Neural cell (in vitro differentiated cells): ENCODE measurements around the gene MAPK10. TPM values are rescaled to one million over a fixed set of nuclear protein-coding genes. Genes with fewer than 3 reads are reported as not detected.

ENCODE experiments used
- H2AFZ ChIP-seq: fragments of 200-600, 300-800 bp; sonication (generic), shearing (Covaris generic); 2 replicates; pipeline ENCODE4 v1.6.0; 2014; ENCODE audit warnings: low read depth, mild to moderate bottlenecking, antibody characterized with exemption, low read length, moderate library complexity
- H3F3A ChIP-seq: fragments of 200-600 bp; shearing (Covaris generic); 2 replicates; pipeline ENCODE4 v1.6.1; 2016; ENCODE audit warnings: mild to moderate bottlenecking, moderate library complexity, mixed read lengths, antibody characterized with exemption, low read length; ENCODE audit not compliant: insufficient read depth, poor library complexity, severe bottlenecking
- H3K27ac ChIP-seq: fragments of 200-600, 300-800 bp; sonication (generic), shearing (Covaris generic); 2 replicates; pipeline ENCODE4 v1.5.1; 2014; ENCODE audit warnings: mild to moderate bottlenecking, low read length, moderate library complexity
- H3K27me3 ChIP-seq: fragments of 300-800, 200-600 bp; sonication (generic), shearing (Covaris generic); 2 replicates; pipeline ENCODE4 v1.6.0; 2014; ENCODE audit warnings: mild to moderate bottlenecking, low read depth, low read length, moderate library complexity; ENCODE audit not compliant: insufficient read depth
- H3K36me3 ChIP-seq: fragments of 300-800, 200-600 bp; sonication (generic), shearing (Covaris generic); 2 replicates; pipeline ENCODE4 v1.5.1; 2014; ENCODE audit warnings: mild to moderate bottlenecking, antibody characterized with exemption, low read length, moderate library complexity; ENCODE audit not compliant: insufficient read depth
- H3K4me2 ChIP-seq: fragments of 300-800, 200-600 bp; sonication (generic), shearing (Covaris generic); 2 replicates; pipeline ENCODE4 v1.6.0; 2014; ENCODE audit warnings: mild to moderate bottlenecking, low read length
- H3K4me3 ChIP-seq: fragments of 300-800, 200-600 bp; sonication (generic), shearing (Covaris generic); 2 replicates; pipeline ENCODE4 v1.5.1; 2014; ENCODE audit warnings: mild to moderate bottlenecking, low read length, moderate library complexity
- H3K79me2 ChIP-seq: fragments of 200-600 bp; shearing (Covaris generic); replicated peaks from 2 replicates; pipeline ENCODE4 v1.6.0; 2014; ENCODE audit warnings: mild to moderate bottlenecking, low read length, moderate library complexity; ENCODE audit not compliant: insufficient read depth
- H3K9ac ChIP-seq: fragments of 300-800, 200-600 bp; sonication (generic), shearing (Covaris generic); 2 replicates; pipeline ENCODE4 v1.6.1; 2016; ENCODE audit warnings: mild to moderate bottlenecking, low read length, mixed read lengths
- H3K9me2 ChIP-seq: fragments of 200-600 bp; shearing (Covaris generic); 2 replicates; pipeline ENCODE4 v1.6.1; 2016; ENCODE audit warnings: mild to moderate bottlenecking, low read length, mixed read lengths; ENCODE audit not compliant: insufficient read depth
- H3K9me3 ChIP-seq: fragments of 200-600, 300-800 bp; sonication (generic), shearing (Covaris generic); 2 replicates; pipeline ENCODE4 v1.6.1; 2016; ENCODE audit warnings: mild to moderate bottlenecking, mixed run types, low read length, moderate library complexity, mixed read lengths
- H4K20me1 ChIP-seq: fragments of 200-600 bp; shearing (Covaris generic); 2 replicates; pipeline ENCODE4 v1.6.1; 2016; ENCODE audit warnings: mild to moderate bottlenecking, mixed run types; ENCODE audit not compliant: insufficient read depth
- EP300 ChIP-seq: fragments of 450-650 bp; conservative IDR thresholded peaks from 2 replicates; pipeline ENCODE4 v1.6.1; 2014; ENCODE audit warnings: antibody characterized with exemption, mild to moderate bottlenecking, moderate library complexity; ENCODE audit not compliant: poor library complexity, severe bottlenecking
- EZH2 ChIP-seq: fragments of 200-600, 300-800 bp; shearing (Covaris generic), sonication (generic); IDR thresholded peaks from 2 replicates; pipeline ENCODE4 v1.6.1; 2014; ENCODE audit warnings: antibody characterized with exemption, low read length, borderline replicate concordance, mild to moderate bottlenecking; ENCODE audit not compliant: insufficient read depth, poor library complexity, severe bottlenecking
- MXI1 ChIP-seq: fragments of 450-650 bp; conservative IDR thresholded peaks from 2 replicates; pipeline ENCODE4 v1.6.1; 2014; ENCODE audit warnings: antibody characterized with exemption, mild to moderate bottlenecking; ENCODE audit not compliant: poor library complexity, severe bottlenecking
- POLR2AphosphoS5 ChIP-seq: IDR thresholded peaks from 2 replicates; pipeline ENCODE4 v1.6.1; 2012
- RAD21 ChIP-seq: fragments of 450-650 bp; conservative IDR thresholded peaks from 2 replicates; pipeline ENCODE4 v1.6.1; 2014; ENCODE audit warnings: antibody characterized with exemption, mild to moderate bottlenecking, moderate library complexity
- SMC3 ChIP-seq: fragments of 450-650 bp; conservative IDR thresholded peaks from 2 replicates; pipeline ENCODE4 v1.6.1; 2014; ENCODE audit warnings: antibody characterized with exemption, mild to moderate bottlenecking, moderate library complexity; ENCODE audit not compliant: poor library complexity
- TAF1 ChIP-seq: IDR thresholded peaks from 2 replicates; pipeline ENCODE4 v1.6.1; 2012; ENCODE audit warnings: low read depth
- polyA plus RNA-seq: library from polyadenylated mRNA; depleted of rRNA; stranded (reverse); fragments of >200 nt; gene quantifications from 2 replicates; pipeline ENCODE4 v1.2.3, GENCODE V29; 2014
- TF ChIP-seq, protein P1 (sequence below): IDR thresholded peaks from 2 replicates; pipeline ENCODE4 v1.6.1; 2012; ENCODE audit warnings: borderline replicate concordance
- TF ChIP-seq, protein P2 (sequence below): fragments of 450-650 bp; IDR thresholded peaks from 2 replicates; pipeline ENCODE4 v1.5.1; 2014; ENCODE audit warnings: antibody characterized with exemption, mild to moderate bottlenecking, moderate library complexity; ENCODE audit not compliant: poor library complexity, severe bottlenecking

MAPK10 gene
- polyA plus RNA-seq, 1 donor from 2014 or later: 91.9 TPM

DNA sequence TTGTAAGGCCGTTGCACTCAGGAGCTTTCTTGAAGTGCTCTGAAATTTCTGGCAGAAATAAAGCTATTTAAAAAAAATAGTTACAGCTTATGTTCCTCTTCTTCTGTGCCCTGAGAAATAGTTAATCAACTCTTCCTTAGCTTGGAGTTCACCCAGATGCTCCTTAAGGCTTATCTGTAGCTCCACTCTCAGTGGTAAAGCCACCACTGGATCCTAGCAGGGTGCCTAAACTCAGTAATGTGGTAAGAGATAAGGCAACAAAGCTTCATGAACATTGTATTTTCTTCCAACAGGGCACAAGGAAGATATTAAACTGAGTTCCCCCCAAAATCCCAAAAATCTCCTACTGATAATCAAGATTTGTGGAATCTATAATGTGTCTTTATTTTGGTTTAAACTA lies 299.5 kb downstream of the MAPK10 start:
- no peak for TF ChIP-seq EP300
- TF ChIP-seq, protein P1, sequence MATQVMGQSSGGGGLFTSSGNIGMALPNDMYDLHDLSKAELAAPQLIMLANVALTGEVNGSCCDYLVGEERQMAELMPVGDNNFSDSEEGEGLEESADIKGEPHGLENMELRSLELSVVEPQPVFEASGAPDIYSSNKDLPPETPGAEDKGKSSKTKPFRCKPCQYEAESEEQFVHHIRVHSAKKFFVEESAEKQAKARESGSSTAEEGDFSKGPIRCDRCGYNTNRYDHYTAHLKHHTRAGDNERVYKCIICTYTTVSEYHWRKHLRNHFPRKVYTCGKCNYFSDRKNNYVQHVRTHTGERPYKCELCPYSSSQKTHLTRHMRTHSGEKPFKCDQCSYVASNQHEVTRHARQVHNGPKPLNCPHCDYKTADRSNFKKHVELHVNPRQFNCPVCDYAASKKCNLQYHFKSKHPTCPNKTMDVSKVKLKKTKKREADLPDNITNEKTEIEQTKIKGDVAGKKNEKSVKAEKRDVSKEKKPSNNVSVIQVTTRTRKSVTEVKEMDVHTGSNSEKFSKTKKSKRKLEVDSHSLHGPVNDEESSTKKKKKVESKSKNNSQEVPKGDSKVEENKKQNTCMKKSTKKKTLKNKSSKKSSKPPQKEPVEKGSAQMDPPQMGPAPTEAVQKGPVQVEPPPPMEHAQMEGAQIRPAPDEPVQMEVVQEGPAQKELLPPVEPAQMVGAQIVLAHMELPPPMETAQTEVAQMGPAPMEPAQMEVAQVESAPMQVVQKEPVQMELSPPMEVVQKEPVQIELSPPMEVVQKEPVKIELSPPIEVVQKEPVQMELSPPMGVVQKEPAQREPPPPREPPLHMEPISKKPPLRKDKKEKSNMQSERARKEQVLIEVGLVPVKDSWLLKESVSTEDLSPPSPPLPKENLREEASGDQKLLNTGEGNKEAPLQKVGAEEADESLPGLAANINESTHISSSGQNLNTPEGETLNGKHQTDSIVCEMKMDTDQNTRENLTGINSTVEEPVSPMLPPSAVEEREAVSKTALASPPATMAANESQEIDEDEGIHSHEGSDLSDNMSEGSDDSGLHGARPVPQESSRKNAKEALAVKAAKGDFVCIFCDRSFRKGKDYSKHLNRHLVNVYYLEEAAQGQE: no peak
- no peak for TF ChIP-seq TAF1
- TF ChIP-seq SMC3: no peak
- TF ChIP-seq, protein P2, sequence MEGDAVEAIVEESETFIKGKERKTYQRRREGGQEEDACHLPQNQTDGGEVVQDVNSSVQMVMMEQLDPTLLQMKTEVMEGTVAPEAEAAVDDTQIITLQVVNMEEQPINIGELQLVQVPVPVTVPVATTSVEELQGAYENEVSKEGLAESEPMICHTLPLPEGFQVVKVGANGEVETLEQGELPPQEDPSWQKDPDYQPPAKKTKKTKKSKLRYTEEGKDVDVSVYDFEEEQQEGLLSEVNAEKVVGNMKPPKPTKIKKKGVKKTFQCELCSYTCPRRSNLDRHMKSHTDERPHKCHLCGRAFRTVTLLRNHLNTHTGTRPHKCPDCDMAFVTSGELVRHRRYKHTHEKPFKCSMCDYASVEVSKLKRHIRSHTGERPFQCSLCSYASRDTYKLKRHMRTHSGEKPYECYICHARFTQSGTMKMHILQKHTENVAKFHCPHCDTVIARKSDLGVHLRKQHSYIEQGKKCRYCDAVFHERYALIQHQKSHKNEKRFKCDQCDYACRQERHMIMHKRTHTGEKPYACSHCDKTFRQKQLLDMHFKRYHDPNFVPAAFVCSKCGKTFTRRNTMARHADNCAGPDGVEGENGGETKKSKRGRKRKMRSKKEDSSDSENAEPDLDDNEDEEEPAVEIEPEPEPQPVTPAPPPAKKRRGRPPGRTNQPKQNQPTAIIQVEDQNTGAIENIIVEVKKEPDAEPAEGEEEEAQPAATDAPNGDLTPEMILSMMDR: no peak
- TF ChIP-seq EZH2: no peak
- TF ChIP-seq RAD21: no peak
- no peak for TF ChIP-seq MXI1
- TF ChIP-seq POLR2AphosphoS5: no peak
- Histone ChIP-seq H3K9me2 (no peaks in the 10 kb centered on the region), H3F3A (peaks cover 4% of the 10 kb centered on the region), H3K9ac (no peak overlapping the region), H3K9me3 (no peaks in the 10 kb centered on the region), H2AFZ (no peak overlapping the region), H3K4me3 (no peak overlapping the region), H4K20me1 (no peaks in the 10 kb centered on the region), H3K27ac (no peak overlapping the region), H3K79me2 (no peaks in the 10 kb centered on the region), H3K27me3 (no peaks in the 10 kb centered on the region), H3K4me2 (no peak overlapping the region), H3K36me3 (peaks cover 16% of the 10 kb centered on the region)

DNA sequence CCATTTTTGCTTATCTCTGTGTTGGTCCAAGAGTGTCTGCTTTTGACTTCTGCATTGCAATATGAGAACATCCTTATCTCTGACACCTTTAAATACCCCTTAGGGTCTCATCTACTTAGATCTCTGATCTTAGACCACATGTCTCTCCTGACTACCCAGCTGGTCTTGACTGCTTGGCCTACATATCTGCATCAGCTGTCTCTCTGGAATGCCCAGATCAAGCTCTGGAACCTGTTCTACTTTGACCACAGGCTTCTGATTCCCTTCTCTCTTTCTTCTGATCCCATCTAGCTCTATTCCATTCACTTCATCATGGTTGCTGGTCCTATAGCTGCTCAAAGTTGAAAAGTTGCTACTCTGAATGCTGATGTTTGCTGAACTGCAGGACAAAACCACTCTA lies 301.2 kb downstream of the MAPK10 start:
- Histone ChIP-seq H3K9me2 (no peaks in the 10 kb centered on the region), H3K27me3 (no peaks in the 10 kb centered on the region), H4K20me1 (no peaks in the 10 kb centered on the region), H3K4me2 (no peak overlapping the region), H3K4me3 (no peak overlapping the region), H3K36me3 (peaks cover 9% of the 10 kb centered on the region), H3K9me3 (no peaks in the 10 kb centered on the region), H3K9ac (no peak overlapping the region), H2AFZ (no peak overlapping the region), H3F3A (peaks cover 4% of the 10 kb centered on the region), H3K27ac (no peak overlapping the region), H3K79me2 (no peaks in the 10 kb centered on the region)
- TF ChIP-seq EZH2 (no peak), MXI1 (no peak), RAD21 (no peak), SMC3 (no peak), EP300 (no peak), POLR2AphosphoS5 (no peak), TAF1 (no peak)
- TF ChIP-seq, protein P2: no peak
- TF ChIP-seq, protein P1: no peak
